GM19467 (cell line): Measurements from ENCODE around the gene RNF166.
"Not testable (repeated sequence)": the region's sequence is repeated elsewhere in the genome, so short reads cannot be mapped to it uniquely, and the experiment has no call there.

ENCODE experiments used
- ATAC-seq: cut with Tn5 transposase; IDR thresholded peaks from one replicate; pipeline ENCODE4 v1.9.1; 2021; ENCODE audit warnings: mild to moderate bottlenecking, moderate library complexity; ENCODE audit not compliant: unreplicated experiment

Gene RNF166

DNA sequence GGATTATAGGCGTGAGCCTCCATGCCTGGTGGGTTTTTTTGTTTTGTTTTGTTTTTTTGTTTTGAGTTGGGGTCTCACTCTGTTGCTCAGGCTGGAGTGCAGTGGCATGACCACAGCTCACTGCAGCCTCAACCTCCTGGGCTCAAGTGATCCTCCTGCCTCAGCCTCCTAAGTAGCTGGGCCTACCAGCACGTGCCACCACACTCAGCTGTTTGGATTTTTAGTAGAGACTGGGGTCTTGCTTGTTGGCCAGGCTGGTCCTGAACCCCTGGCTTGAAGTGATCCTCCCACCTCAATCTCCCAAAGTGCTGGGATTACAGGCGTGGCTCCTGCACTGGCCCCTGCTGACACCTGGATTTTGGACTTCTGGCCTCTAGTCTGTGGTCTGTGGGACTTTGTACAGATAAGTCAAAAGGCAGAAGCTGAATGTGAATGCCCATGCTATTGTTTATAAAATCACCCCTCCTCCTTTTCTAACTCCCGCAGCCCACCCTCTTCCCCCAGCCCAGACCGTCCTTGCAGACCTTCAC is 25.6 kb downstream of the RNF166 start:
- no peak for ATAC-seq

- no peak for ATAC-seq
These were observed 27.8 kb downstream of the RNF166 start for GRCh38 chr16:88678224-88678979.

DNA sequence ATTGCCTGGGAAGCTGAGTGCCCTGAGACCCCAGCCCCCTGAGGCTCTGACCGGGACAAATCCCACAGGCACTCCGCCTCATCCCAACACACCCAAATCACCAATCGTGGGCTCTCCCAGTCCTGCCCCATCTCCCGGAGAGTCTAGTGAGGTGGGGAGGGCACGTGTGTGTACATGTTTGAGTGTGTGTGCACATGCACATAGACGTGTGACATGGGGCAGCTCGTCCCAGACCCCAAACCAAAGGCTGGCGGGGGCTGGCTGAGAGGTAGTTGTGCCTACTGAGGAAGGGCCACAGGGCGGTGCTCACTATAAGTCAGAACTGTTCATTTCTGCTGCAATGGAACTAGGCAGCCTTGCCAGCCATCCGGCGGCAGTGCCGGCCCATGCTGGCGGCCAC is 28.5 kb downstream of the RNF166 start:
- ATAC-seq: no peak

DNA sequence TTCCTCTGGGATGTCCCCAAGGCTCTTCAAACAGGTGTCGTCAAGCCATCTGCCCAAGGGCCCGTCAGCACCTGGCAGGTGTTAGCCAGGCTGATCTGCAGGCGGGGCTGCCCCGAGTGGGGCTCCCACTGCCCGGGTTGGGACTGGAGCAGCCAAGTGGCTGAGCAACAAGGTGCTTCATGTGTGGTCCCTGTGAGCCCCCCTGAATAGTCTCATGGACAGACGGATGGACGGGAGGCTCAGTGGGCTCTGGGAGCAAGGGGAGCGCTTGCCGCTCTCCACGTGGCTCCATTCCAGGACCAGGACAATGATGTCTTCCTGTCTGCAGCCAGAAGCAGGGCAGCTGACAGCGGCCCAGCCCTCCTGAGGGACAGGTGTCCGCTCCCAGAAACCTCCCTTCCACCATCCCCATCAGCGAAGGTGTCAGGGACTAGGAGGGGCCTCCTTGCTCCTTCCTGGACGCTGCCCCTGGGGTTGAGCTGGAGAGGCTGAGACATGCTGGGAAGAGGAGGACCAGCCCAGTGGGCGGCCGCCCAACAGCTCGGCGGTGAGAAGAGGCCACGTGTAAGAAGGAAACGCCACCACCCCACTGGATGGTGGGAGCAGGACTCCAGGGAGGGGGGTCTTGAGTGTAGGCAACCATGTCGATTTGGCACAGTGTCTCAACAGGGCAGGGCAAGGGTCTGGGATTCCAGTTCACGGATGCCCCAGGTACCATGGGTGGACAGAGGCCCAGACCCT is 29.5 kb downstream of the RNF166 start:
- no peak for ATAC-seq

- no peak for ATAC-seq
These were observed 32.4 kb downstream of the RNF166 start for GRCh38 chr16:88673716-88674379.

- ATAC-seq: no peak
These were observed 33.4 kb downstream of the RNF166 start for GRCh38 chr16:88672776-88673175.

- no peak for ATAC-seq
These were observed 34.4 kb downstream of the RNF166 start for GRCh38 chr16:88671806-88672205.

- no peak for ATAC-seq
These were observed 36.2 kb downstream of the RNF166 start for GRCh38 chr16:88669980-88670379.

DNA sequence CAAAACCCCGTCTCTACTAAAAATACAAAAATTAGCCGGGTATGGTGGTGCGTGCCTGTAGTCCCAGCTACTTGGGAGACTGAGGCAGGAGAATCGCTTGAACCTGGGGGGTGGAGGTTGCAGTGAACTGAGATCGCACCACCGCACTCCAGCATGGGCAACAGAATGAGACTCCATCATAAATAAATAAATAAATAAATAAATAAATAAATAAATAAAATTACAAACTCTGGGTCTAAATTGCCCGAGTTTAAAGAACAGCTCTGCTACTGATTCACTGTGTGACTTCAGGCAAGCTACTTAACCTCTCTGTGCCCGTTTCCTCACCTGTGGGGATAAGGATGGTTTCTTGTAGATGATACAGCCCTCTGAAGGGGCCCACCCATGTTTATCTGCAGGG is 36.7 kb downstream of the RNF166 start:
- not testable (repeated sequence) for ATAC-seq

DNA sequence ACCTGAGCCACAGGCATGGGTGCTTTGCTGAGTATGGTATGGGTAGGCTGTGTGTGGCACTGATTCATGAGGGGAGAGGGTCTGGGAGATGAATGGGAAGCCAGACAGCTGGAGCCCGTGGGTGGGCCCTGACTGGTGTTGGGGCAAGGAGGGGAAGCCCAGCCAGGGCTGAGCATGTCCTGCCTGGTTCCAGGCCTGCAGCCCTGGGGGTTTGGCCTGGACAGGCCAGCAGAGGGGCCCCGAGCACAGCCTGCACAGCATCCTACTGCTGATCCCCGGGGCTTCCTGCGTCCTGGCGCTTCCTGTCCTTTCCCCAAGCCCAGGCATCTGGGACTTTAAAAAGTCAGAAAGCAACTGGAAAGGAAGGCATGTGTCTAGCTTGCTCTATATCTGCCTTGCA is 38.7 kb downstream of the RNF166 start:
- no peak for ATAC-seq

- ATAC-seq: no peak
These were observed 40.6 kb downstream of the RNF166 start for GRCh38 chr16:88665570-88665969.

GRCh38 chr16:88665148-88665547 is 41.1 kb downstream of the RNF166 start:
- ATAC-seq: no peak

GRCh38 chr16:88662843-88663606 is 43.2 kb downstream of the RNF166 start, which contains the start of gene MVD:
TSS of gene MVD (minus strand) at chr16:88663091. CDS start at chr16:88663080, 11 bp downstream.
- ATAC-seq: peak; percentile 93

DNA sequence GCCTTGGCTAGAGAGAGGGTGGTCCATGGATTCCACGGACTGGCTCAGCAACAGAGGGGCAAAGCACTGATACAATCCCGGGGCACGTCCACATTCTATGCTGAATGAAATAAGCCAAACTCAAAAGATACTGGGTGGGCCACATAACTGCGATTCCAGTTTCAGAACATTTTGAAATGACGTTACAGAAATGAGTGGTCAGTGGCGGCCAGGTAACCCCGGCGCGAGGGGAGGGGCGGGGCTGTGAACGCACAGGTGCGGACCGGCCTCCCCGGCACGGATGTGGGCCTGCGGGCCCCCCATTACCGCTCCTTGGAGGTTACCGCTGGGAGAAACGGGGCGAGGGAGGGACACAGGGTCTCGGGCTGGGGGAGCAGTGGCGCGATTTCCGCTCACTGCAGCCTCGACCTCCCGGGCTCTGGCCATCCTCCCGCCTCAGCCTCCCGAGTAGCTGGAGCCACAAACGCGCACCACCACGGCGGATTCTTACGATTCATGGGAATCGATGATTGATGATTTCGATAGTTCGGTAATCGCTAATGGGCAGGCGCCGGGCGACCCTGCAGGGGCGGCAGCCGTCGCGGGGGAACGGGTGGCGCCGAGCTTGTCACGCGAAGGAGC is 43.9 kb downstream of the RNF166 start:
- no peak for ATAC-seq

DNA sequence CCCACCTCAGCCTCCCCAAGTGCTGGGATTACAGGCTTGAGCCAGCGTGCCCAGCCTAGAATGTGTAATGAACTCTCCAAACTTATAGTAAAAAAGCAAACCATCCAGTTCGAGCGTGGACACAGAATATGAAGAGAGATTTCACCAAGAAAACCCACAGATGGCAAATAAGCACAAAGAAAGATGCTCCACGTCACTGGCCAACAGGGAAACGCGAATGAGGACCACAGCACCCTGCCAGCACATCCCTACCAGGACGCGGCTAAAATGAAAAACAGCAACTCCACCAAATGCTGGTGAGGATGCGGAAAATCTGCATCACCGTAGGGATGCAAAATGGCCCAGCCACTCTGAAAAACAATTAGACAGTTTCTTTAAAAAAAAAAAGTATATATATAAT is 44.7 kb downstream of the RNF166 start:
- no peak for ATAC-seq

DNA sequence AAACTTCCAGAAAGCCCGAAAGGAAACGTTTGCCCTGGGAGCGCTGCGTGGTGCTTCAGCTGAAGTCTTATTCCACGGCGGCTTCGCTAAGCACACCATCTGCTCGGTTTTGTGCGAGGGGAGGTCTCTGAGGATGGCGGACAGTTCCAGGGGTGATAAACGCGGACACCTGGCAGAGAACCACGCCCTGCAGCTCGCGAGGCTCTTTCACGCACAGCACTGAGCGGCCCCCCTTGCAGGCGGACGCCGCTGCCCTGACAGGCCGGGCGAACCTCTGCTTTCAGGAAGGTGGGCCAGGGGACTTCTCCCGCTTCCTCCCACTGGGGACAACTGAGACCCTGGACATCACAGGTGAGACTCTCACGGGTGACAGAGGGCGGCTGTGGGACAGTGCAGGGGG is 47.0 kb downstream of the RNF166 start:
- no peak for ATAC-seq

DNA sequence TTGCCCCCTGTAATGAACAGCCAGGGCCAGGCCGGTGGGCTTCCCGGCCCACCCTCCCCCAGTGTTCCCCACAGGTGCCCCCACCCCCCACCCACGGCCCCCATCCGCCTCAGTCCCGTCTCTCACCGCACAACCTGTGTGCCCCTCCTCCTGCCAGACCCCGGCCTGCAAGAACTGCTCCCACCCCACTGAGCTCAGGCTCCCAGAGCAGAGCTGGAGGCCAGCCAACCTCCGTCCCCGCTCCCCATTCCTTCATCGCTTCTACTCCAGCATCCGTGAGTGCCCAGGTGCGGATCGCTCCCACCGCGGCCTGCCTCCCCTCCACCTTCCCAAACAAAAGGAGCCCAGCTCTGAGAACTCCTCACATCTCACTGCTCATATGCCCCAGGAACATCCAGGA is 47.5 kb downstream of the RNF166 start:
- ATAC-seq: no peak

GRCh38 chr16:88657371-88657770 is 48.8 kb downstream of the RNF166 start:
- ATAC-seq: no peak

DNA sequence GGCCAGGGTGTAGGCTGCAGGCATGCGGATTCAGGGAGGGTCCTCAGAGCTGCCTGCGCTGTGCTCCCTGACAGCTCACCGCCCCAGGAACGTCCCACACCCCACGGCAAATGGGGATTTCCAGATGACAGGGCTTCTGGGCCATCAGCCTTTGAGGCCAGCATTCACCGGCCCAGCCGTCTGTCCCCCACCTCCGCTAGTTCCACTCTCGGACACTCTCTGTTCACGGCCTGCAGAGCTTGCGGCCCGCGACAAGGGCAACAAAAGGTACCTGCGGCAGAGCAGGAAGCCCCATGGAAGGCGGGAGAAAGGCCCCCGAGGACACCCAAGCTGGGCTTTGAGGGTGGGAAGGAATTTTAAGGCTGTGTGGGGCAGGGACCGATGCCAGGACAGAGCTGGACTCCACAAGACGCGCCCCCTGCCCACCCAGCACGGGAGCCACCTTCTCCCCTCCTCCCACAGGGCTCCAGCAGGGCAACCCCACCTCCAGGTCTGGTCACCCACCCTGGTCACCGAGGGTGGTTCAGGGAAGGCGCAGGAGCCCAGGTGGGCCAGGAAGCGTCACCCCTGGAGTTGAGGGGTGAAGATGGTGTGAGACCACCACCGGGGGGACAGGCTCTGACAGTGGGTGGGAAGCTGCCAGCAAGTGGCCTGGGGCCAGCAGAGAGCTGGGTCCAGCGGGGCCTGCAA is 49.8 kb downstream of the RNF166 start:
- no peak for ATAC-seq
